ENCODE data around the gene MAN2B2.

DNA sequence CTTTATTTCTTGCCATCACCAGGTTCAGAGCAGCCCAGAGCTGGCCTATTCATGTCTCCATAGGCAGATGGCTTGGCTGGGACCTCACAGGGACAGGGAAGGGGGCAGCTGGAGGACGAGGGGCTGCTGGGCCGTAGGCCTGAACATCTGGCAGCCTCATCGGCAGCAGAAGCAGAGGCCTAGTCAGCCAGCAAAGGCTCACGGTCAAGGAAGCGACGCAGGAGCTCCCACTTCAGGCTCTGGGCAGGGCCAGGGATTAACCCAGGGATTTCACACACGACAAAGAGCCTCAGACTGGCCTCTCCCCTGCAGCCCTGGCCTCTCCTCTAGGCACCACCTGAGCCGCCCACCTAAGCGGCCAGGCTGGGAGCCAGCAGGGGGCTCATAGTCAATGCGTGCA is 46.0 kb upstream of the MAN2B2 start:
- TF ChIP-seq ZNF274 (IDR thresholded peaks at IDR 0.05; ENCODE audit: low read depth, low read length) (no peak), YY1 (IDR thresholded peaks at IDR 0.05; ENCODE audit: insufficient read depth, insufficient read length) (no peak)

Measured in NT2/D1 (cell line).